NT2/D1 (cell line): ENCODE data around the gene FERMT2.

Source experiments
- DNase-seq: peaks from one replicate; pipeline ENCODE4 v3.0.0-alpha.2; 2011; ENCODE audit warnings: low read depth, low spot score
- H3K27me3 ChIP-seq: 2 replicates; pipeline ENCODE4 v1.6.0; 2011; ENCODE audit warnings: mild to moderate bottlenecking; ENCODE audit not compliant: insufficient read length, insufficient read depth
- H3K36me3 ChIP-seq: 2 replicates; pipeline ENCODE4 v1.6.1; 2011; ENCODE audit warnings: mild to moderate bottlenecking, low read length, mixed read lengths; ENCODE audit not compliant: insufficient read depth, insufficient read length
- H3K4me1 ChIP-seq: 2 replicates; pipeline ENCODE4 v1.5.1; 2011; ENCODE audit not compliant: insufficient read depth, insufficient read length
- H3K4me3 ChIP-seq: 2 replicates; pipeline ENCODE4 v1.5.1; 2011; ENCODE audit warnings: low read depth; ENCODE audit not compliant: insufficient read length
- H3K9ac ChIP-seq: 2 replicates; pipeline ENCODE4 v1.6.0; 2011; ENCODE audit warnings: low read depth; ENCODE audit not compliant: insufficient read length
- H3K9me3 ChIP-seq: 2 replicates; pipeline ENCODE4 v1.5.1; 2011; ENCODE audit warnings: mild to moderate bottlenecking, low read length; ENCODE audit not compliant: insufficient read depth
- SUZ12 ChIP-seq: IDR thresholded peaks from 2 replicates; pipeline ENCODE4 v1.6.1; 2011; ENCODE audit not compliant: insufficient read length, insufficient read depth; ENCODE audit errors: extremely low read depth
- YY1 ChIP-seq: IDR thresholded peaks from 2 replicates; pipeline ENCODE4 v1.6.1; 2011; ENCODE audit not compliant: insufficient read length, insufficient read depth
- ZNF274 ChIP-seq: IDR thresholded peaks from 2 replicates; pipeline ENCODE4 v1.6.1; 2011; ENCODE audit warnings: mild to moderate bottlenecking, low read depth, low read length

FERMT2 gene

DNA sequence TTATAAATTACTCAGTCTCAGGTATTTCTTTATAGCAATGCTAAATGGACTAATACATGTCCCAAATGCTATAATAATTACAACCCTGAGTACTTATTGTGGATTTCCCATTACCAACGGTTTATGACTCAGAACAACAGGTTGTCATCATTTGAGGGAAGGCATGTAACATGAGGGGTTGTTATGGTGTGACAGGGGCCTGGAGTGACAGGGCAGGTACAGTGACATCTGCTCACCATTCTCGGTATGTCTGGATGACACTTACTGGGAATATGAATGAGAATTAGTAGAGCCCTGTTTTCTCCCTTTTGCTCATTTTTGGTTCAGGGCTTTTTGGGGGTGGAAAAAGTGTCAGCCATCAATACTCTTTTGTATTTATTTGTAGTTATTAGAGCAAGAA, 36.2 kb upstream of the FERMT2 start:
- TF ChIP-seq ZNF274, result no peak
- no peak for TF ChIP-seq SUZ12
- no peak for TF ChIP-seq YY1
- no peak overlapping the region for H3K4me3 ChIP-seq

GRCh38 chr14:52977798-52978197, 26.9 kb upstream of the FERMT2 start:
- no peak overlapping the region for H3K9ac ChIP-seq
- no peaks in the 10 kb centered on the region for H3K36me3 ChIP-seq
- no peaks in the 10 kb centered on the region for H3K9me3 ChIP-seq
- no peaks in the 10 kb centered on the region for H3K4me1 ChIP-seq
- DNase-seq, result no peak
- H3K27me3 ChIP-seq, result no peaks in the 10 kb centered on the region
- no peak for TF ChIP-seq YY1
- TF ChIP-seq SUZ12, result no peak
- no peak for TF ChIP-seq ZNF274
- H3K4me3 ChIP-seq, result no peak overlapping the region

More for the DNA sequence above, 36.2 kb upstream of the FERMT2 start:
- no peak for DNase-seq
- no peak overlapping the region for H3K9ac ChIP-seq
- H3K9me3 ChIP-seq, result no peaks in the 10 kb centered on the region
- H3K36me3 ChIP-seq, result no peaks in the 10 kb centered on the region
- no peaks in the 10 kb centered on the region for H3K27me3 ChIP-seq
- H3K4me1 ChIP-seq, result no peaks in the 10 kb centered on the region

DNA sequence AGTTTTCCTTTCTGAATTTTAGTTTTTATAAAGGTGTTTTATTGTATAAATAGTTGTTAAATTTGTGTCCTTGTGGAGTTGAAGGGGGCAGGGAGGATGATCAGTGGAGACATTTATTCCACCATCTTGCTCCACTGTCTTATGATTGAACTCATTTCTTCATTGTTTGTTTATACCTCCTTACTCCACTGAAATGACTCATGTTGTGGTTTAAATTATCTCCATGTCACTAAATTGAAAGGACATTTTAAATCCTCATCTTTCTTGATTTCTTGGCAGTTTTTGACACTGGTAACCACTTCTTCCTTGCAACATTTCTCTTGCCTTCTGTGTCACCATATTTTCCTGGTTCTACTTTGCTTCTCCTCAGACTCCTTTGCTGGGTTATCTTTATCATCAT, 23.6 kb upstream of the FERMT2 start:
- Histone ChIP-seq H3K9ac (no peak overlapping the region), H3K36me3 (no peaks in the 10 kb centered on the region), H3K4me3 (no peak overlapping the region), H3K27me3 (no peaks in the 10 kb centered on the region), H3K4me1 (no peaks in the 10 kb centered on the region), H3K9me3 (no peaks in the 10 kb centered on the region)
- no peak for TF ChIP-seq SUZ12
- no peak for TF ChIP-seq YY1
- no peak for TF ChIP-seq ZNF274
- no peak for DNase-seq

- Histone ChIP-seq H3K9ac (no peak overlapping the region), H3K36me3 (no peaks in the 10 kb centered on the region), H3K27me3 (no peaks in the 10 kb centered on the region), H3K4me1 (no peaks in the 10 kb centered on the region), H3K4me3 (no peak overlapping the region), H3K9me3 (no peaks in the 10 kb centered on the region)
- TF ChIP-seq ZNF274 (no peak), YY1 (no peak), SUZ12 (no peak)
- DNase-seq, result no peak
Observed at GRCh38 chr14:52961060-52961639, 10.3 kb upstream of the FERMT2 start.

DNA sequence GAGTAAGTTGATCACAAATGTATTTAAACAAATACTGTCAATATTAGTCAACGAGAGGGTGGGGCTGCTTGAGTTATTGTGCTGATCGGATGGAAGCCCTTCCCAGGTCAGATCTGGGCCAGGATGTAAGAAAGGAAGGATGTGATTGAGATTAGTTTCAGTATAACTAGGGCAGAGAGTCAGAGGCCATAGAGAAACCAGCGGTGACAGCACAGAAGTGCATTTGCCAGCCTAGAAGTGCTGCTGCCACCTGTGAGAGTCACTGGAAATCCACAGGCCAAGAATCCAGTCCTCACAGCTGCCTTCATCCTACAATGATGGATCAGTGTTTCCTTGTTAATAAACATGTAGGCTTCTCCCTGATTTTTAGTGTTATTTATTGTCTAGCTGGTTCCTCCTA, 9.8 kb upstream of the FERMT2 start:
- Histone ChIP-seq H3K27me3 (no peaks in the 10 kb centered on the region), H3K9me3 (no peaks in the 10 kb centered on the region), H3K4me3 (no peak overlapping the region), H3K9ac (no peak overlapping the region), H3K36me3 (no peaks in the 10 kb centered on the region), H3K4me1 (no peaks in the 10 kb centered on the region)
- no peak for DNase-seq
- TF ChIP-seq YY1, result no peak
- TF ChIP-seq ZNF274, result no peak
- TF ChIP-seq SUZ12, result no peak

DNA sequence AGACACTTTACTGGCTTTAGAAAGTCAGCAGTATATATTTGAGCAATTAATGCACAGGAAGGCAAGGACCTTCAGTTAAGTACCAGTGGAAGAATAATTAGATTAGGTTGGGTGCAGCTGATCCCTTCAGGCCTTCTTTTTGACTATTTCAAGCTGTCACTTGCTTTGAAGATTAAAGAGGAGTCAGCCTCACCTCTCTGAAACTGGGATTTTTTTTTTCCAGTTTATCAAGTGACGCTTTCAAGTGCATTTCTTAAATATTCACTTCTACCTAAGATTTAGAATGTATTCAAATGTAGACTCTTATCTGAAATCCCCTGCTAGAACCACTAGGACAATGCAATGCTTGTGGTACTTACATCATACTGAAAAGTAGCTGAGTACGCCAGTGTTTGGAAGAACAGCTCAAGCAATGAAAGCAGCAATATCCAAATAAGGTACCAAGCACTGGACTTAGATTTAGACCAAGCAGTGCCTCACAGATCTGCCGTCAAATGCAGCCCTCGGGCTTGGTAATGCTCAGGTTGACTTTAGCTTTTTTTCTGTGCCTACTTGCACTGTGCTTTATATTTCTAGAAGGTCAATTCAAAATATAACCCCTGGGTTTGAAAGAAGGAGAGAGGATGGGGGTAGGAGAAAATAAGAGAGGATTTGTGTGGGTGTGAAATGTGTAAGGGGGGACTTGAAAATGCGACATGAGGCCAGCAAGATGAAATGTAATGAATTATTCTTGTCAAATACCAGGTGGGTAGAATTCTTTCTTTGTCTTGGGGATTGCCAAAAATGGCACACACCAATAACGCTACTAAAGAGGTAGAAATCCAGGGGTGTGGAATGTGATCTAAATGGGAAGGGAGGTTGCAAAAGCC, 3.7 kb upstream of the FERMT2 start:
- Histone ChIP-seq H3K9ac (no peak overlapping the region), H3K27me3 (no peaks in the 10 kb centered on the region), H3K36me3 (no peaks in the 10 kb centered on the region), H3K4me3 (no peak overlapping the region), H3K4me1 (no peaks in the 10 kb centered on the region), H3K9me3 (no peaks in the 10 kb centered on the region)
- DNase-seq, result no peak
- TF ChIP-seq YY1, result no peak
- no peak for TF ChIP-seq ZNF274
- TF ChIP-seq SUZ12, result no peak

DNA sequence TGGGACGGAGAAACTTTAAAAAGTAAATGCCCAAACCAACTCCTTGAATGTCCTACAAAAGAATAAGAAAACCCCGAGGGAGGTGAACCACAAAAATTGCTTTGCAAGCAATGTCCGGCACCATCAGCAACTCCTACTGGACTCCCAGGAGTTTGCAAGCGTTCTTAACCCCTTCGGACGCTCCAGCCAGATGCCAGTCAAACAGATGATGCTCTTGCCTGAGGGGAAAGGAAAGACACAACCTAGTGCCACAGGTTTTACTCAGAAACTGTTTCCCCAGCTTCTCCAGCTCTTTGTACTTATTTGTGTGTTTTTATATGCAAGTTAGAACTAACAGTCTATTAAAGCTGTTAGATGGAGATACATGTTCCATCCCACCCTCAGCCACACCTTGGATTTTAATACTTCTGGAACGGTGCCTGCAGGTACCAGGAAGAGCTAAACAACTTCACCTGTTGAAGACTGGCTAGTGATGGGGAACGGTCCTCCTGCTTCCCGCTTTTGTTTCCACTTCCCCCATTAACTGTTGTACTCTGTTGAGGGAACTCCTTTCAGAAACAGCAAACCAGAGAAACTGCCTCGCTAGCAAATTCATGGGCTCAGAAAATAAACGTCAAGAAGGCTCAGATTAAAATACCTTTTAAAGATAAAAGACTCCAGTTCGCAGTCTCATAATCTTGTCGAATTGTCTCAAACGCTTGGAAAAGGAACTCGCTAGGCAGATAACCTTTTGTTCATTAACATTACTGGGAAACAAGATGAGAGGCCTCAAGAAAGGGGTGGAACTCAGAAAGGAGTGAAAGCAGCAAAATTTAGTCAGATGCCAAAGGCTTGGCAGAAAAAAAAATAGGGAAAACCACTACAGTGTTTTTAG, 1.1 kb upstream of the FERMT2 start:
- peak overlapping the region; percentile 66 for H3K4me3 ChIP-seq
- no peak for DNase-seq
- H3K36me3 ChIP-seq, result peaks cover 14% of the 10 kb centered on the region
- no peaks in the 10 kb centered on the region for H3K27me3 ChIP-seq
- peak overlapping the region; percentile 90 for H3K9ac ChIP-seq
- no peaks in the 10 kb centered on the region for H3K4me1 ChIP-seq
- no peaks in the 10 kb centered on the region for H3K9me3 ChIP-seq
- TF ChIP-seq ZNF274, result no peak
- no peak for TF ChIP-seq YY1
- no peak for TF ChIP-seq SUZ12
